Loucy (cell line): ENCODE measurements around the gene ACLY.

Source experiments
- EZH2phosphoT487 ChIP-seq: fragments of 200-600 bp; IDR thresholded peaks from 2 replicates; pipeline ENCODE4 v1.6.1; 2018; ENCODE audit warnings: antibody characterized with exemption, mild to moderate bottlenecking, moderate library complexity, borderline replicate concordance
- TF ChIP-seq, protein P1 (sequence below): fragments of 200-600 bp; sonication (generic); conservative IDR thresholded peaks from 2 replicates; pipeline ENCODE4 v1.5.1; 2014; ENCODE audit warnings: mild to moderate bottlenecking, antibody characterized with exemption, low read length

- TF ChIP-seq, protein P1, sequence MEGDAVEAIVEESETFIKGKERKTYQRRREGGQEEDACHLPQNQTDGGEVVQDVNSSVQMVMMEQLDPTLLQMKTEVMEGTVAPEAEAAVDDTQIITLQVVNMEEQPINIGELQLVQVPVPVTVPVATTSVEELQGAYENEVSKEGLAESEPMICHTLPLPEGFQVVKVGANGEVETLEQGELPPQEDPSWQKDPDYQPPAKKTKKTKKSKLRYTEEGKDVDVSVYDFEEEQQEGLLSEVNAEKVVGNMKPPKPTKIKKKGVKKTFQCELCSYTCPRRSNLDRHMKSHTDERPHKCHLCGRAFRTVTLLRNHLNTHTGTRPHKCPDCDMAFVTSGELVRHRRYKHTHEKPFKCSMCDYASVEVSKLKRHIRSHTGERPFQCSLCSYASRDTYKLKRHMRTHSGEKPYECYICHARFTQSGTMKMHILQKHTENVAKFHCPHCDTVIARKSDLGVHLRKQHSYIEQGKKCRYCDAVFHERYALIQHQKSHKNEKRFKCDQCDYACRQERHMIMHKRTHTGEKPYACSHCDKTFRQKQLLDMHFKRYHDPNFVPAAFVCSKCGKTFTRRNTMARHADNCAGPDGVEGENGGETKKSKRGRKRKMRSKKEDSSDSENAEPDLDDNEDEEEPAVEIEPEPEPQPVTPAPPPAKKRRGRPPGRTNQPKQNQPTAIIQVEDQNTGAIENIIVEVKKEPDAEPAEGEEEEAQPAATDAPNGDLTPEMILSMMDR = no peak
- TF ChIP-seq EZH2phosphoT487 = no peak
Observed at GRCh38 chr17:41928693-41929251, 10.0 kb upstream of the ACLY start.
